ENCODE data around the gene FKBP2.

Gene FKBP2

GRCh38 chr11:64225608-64226506 is 15.0 kb upstream of the FKBP2 start, which contains the start of the genes NUDT22 and TRPT1:
NUDT22 (plus strand) TSS chr11:64226274; CDS start chr11:64226653, 379 bp downstream.
TRPT1 (minus strand) TSS chr11:64226186; CDS start chr11:64225860, 326 bp downstream.
- Histone ChIP-seq H3K27me3 (ENCODE audit: insufficient read depth, insufficient read length) (no peaks in the 10 kb centered on the region), H3K4me3 (ENCODE audit: insufficient read length, low read depth) (peak within 1 kb of the TSS; percentile 92), H3K9me3 (ENCODE audit: insufficient read depth, low read length) (no peaks in the 10 kb centered on the region), H3K4me1 (ENCODE audit: insufficient read depth, insufficient read length) (peaks cover 33% of the 10 kb centered on the region), H3K36me3 (ENCODE audit: insufficient read depth, insufficient read length, low read length) (peaks cover 35% of the 10 kb centered on the region), H3K9ac (ENCODE audit: insufficient read length, low read depth) (peak within 1 kb of the TSS; percentile 94)
- no peak for TF ChIP-seq ZNF274 (IDR thresholded peaks at IDR 0.05; ENCODE audit: low read depth, low read length)
- TF ChIP-seq YY1 (IDR thresholded peaks at IDR 0.05; ENCODE audit: insufficient read depth, insufficient read length) = no peak
- no peak for TF ChIP-seq SUZ12 (IDR thresholded peaks at IDR 0.05; ENCODE audit: extremely low read depth, insufficient read depth, insufficient read length)
- DNase-seq (ENCODE audit: low read depth, low spot score) = no peak

GRCh38 chr11:64226507-64227051 is 14.3 kb upstream of the FKBP2 start:
- DNase-seq (ENCODE audit: low read depth, low spot score) = no peak
- H3K27me3 ChIP-seq (ENCODE audit: insufficient read depth, insufficient read length) = no peaks in the 10 kb centered on the region
- H3K9me3 ChIP-seq (ENCODE audit: insufficient read depth, low read length) = no peaks in the 10 kb centered on the region
- H3K36me3 ChIP-seq (ENCODE audit: insufficient read depth, insufficient read length, low read length) = peaks cover 31% of the 10 kb centered on the region
- H3K4me3 ChIP-seq (ENCODE audit: insufficient read length, low read depth) = peak overlapping the region; percentile 92
- TF ChIP-seq SUZ12 (IDR thresholded peaks at IDR 0.05; ENCODE audit: extremely low read depth, insufficient read depth, insufficient read length) = no peak
- H3K4me1 ChIP-seq (ENCODE audit: insufficient read depth, insufficient read length) = peaks cover 33% of the 10 kb centered on the region
- H3K9ac ChIP-seq (ENCODE audit: insufficient read length, low read depth) = peak overlapping the region; percentile 94

- Histone ChIP-seq H3K9ac (ENCODE audit: insufficient read length, low read depth) (peak overlapping the region; percentile 94), H3K9me3 (ENCODE audit: insufficient read depth, low read length) (no peaks in the 10 kb centered on the region), H3K4me3 (ENCODE audit: insufficient read length, low read depth) (no peak overlapping the region), H3K4me1 (ENCODE audit: insufficient read depth, insufficient read length) (peaks cover 37% of the 10 kb centered on the region), H3K27me3 (ENCODE audit: insufficient read depth, insufficient read length) (peaks cover 3% of the 10 kb centered on the region), H3K36me3 (ENCODE audit: insufficient read depth, insufficient read length, low read length) (peaks cover 29% of the 10 kb centered on the region)
- DNase-seq (ENCODE audit: low read depth, low spot score) = no peak
- TF ChIP-seq YY1 (IDR thresholded peaks at IDR 0.05; ENCODE audit: insufficient read depth, insufficient read length) (no peak), SUZ12 (IDR thresholded peaks at IDR 0.05; ENCODE audit: extremely low read depth, insufficient read depth, insufficient read length) (no peak), ZNF274 (IDR thresholded peaks at IDR 0.05; ENCODE audit: low read depth, low read length) (no peak)
Measured at GRCh38 chr11:64227405-64227956, 13.4 kb upstream of the FKBP2 start.

- peaks cover 39% of the 10 kb centered on the region for H3K4me1 ChIP-seq (ENCODE audit: insufficient read depth, insufficient read length)
- H3K9me3 ChIP-seq (ENCODE audit: insufficient read depth, low read length) = no peaks in the 10 kb centered on the region
- peaks cover 13% of the 10 kb centered on the region for H3K27me3 ChIP-seq (ENCODE audit: insufficient read depth, insufficient read length)
- peak overlapping the region; percentile 70 for H3K9ac ChIP-seq (ENCODE audit: insufficient read length, low read depth)
- no peak for DNase-seq (ENCODE audit: low read depth, low spot score)
- H3K4me3 ChIP-seq (ENCODE audit: insufficient read length, low read depth) = no peak overlapping the region
- peaks cover 14% of the 10 kb centered on the region for H3K36me3 ChIP-seq (ENCODE audit: insufficient read depth, insufficient read length, low read length)
- TF ChIP-seq ZNF274 (IDR thresholded peaks at IDR 0.05; ENCODE audit: low read depth, low read length) = no peak
- TF ChIP-seq YY1 (IDR thresholded peaks at IDR 0.05; ENCODE audit: insufficient read depth, insufficient read length) = no peak
- no peak for TF ChIP-seq SUZ12 (IDR thresholded peaks at IDR 0.05; ENCODE audit: extremely low read depth, insufficient read depth, insufficient read length)
Measured at GRCh38 chr11:64229090-64229743, 11.7 kb upstream of the FKBP2 start.

- no peak for TF ChIP-seq YY1 (IDR thresholded peaks at IDR 0.05; ENCODE audit: insufficient read depth, insufficient read length)
- no peak for TF ChIP-seq ZNF274 (IDR thresholded peaks at IDR 0.05; ENCODE audit: low read depth, low read length)
- no peak for TF ChIP-seq SUZ12 (IDR thresholded peaks at IDR 0.05; ENCODE audit: extremely low read depth, insufficient read depth, insufficient read length)
- Histone ChIP-seq H3K27me3 (ENCODE audit: insufficient read depth, insufficient read length) (peaks cover 13% of the 10 kb centered on the region), H3K4me3 (ENCODE audit: insufficient read length, low read depth) (no peak overlapping the region), H3K36me3 (ENCODE audit: insufficient read depth, insufficient read length, low read length) (peaks cover 9% of the 10 kb centered on the region), H3K4me1 (ENCODE audit: insufficient read depth, insufficient read length) (peaks cover 35% of the 10 kb centered on the region), H3K9ac (ENCODE audit: insufficient read length, low read depth) (peak overlapping the region; percentile 77), H3K9me3 (ENCODE audit: insufficient read depth, low read length) (no peaks in the 10 kb centered on the region)
- DNase-seq (ENCODE audit: low read depth, low spot score) = no peak
Measured at GRCh38 chr11:64229744-64230170, 11.1 kb upstream of the FKBP2 start.

- Histone ChIP-seq H3K9me3 (ENCODE audit: insufficient read depth, low read length) (no peaks in the 10 kb centered on the region), H3K27me3 (ENCODE audit: insufficient read depth, insufficient read length) (peaks cover 13% of the 10 kb centered on the region), H3K4me1 (ENCODE audit: insufficient read depth, insufficient read length) (peaks cover 35% of the 10 kb centered on the region), H3K9ac (ENCODE audit: insufficient read length, low read depth) (peak within 1 kb of the TSS; percentile 89), H3K36me3 (ENCODE audit: insufficient read depth, insufficient read length, low read length) (peaks cover 5% of the 10 kb centered on the region), H3K4me3 (ENCODE audit: insufficient read length, low read depth) (peak within 1 kb of the TSS; percentile 83)
- DNase-seq (ENCODE audit: low read depth, low spot score) = peak; percentile 92
- no peak for TF ChIP-seq ZNF274 (IDR thresholded peaks at IDR 0.05; ENCODE audit: low read depth, low read length)
Measured at GRCh38 chr11:64230171-64230984, 10.5 kb upstream of the FKBP2 start, which contains the start of gene DNAJC4. DNAJC4 (plus strand) TSS chr11:64230548; CDS start chr11:64230855, 307 bp downstream.
